HepG2 (cell line): ENCODE data around the gene CTNNBL1. TPM values are rescaled to one million over a fixed set of nuclear protein-coding genes. Genes with fewer than 3 reads are reported as not detected.

Experiments
- ADNP ChIP-seq: sonication (generic); formaldehyde crosslinking; IDR thresholded peaks from 2 replicates; pipeline ENCODE4 v1.4.0; 2020; ENCODE audit warnings: missing genetic modification reagents
- ATF7 ChIP-seq, 2 experiments: fragments of 450-650 bp in 1 of 2; sonication (generic) in 1 of 2; formaldehyde crosslinking in 1 of 2; IDR thresholded peaks; 2 replicates each; pipeline versions ENCODE4 v1.4.0 to v1.6.1; 2016 to 2020; ENCODE audit warnings: antibody characterized with exemption in 1 of 2, mild to moderate bottlenecking in 1 of 2, missing genetic modification reagents in 1 of 2
- CEBPB ChIP-seq: IDR thresholded peaks from 2 replicates; pipeline ENCODE4 v1.6.1; 2011; ENCODE audit warnings: low read depth, low read length, improper control_type of control experiment, borderline replicate concordance
- DMAP1 ChIP-seq: IDR thresholded peaks from 2 replicates; pipeline ENCODE4 v1.6.1; 2016
- FOXO4 ChIP-seq: sonication (generic); formaldehyde crosslinking; conservative IDR thresholded peaks from 2 replicates; pipeline ENCODE4 v1.8.1; 2023; ENCODE audit warnings: missing genetic modification reagents
- IRF1 ChIP-seq: sonication (generic); formaldehyde crosslinking; IDR thresholded peaks from 2 replicates; pipeline ENCODE4 v1.4.0; 2020; ENCODE audit warnings: low read depth, mild to moderate bottlenecking, missing genetic modification reagents
- IRX3 ChIP-seq: sonication (generic); formaldehyde crosslinking; IDR thresholded peaks from 2 replicates; pipeline ENCODE4 v1.8.1; 2023; ENCODE audit warnings: mild to moderate bottlenecking, low read depth, missing genetic modification reagents, borderline replicate concordance
- KDM5A ChIP-seq: fragments of 200-600 bp; sonication (generic); IDR thresholded peaks from 2 replicates; pipeline ENCODE4 v1.7.0; 2018; ENCODE audit warnings: antibody characterized with exemption, mild to moderate bottlenecking, low read length, borderline replicate concordance
- MIXL1 ChIP-seq: IDR thresholded peaks from 2 replicates; pipeline ENCODE4 v1.6.1; 2016
- MNT ChIP-seq: fragments of 450-650 bp; IDR thresholded peaks from 2 replicates; pipeline ENCODE4 v1.6.1; 2016
- MYC ChIP-seq: sonication (generic); formaldehyde crosslinking; IDR thresholded peaks from 2 replicates; pipeline ENCODE4 v1.9.0; 2021; ENCODE audit warnings: missing genetic modification reagents, borderline replicate concordance
- SNAPC2 ChIP-seq: sonication (generic); formaldehyde crosslinking; IDR thresholded peaks from 2 replicates; pipeline ENCODE4 v1.8.1; 2022; ENCODE audit warnings: mild to moderate bottlenecking, missing genetic modification reagents
- SOX5 ChIP-seq: IDR thresholded peaks from 2 replicates; pipeline ENCODE4 v1.6.1; 2016; ENCODE audit warnings: borderline replicate concordance
- SUZ12 ChIP-seq: fragments of 150-350 bp; IDR thresholded peaks from 2 replicates; pipeline ENCODE4 v1.6.1; 2014; ENCODE audit warnings: low read depth, low read length
- ZNF703 ChIP-seq: sonication (generic); formaldehyde crosslinking; IDR thresholded peaks from 2 replicates; pipeline ENCODE4 v1.5.1; 2020; ENCODE audit warnings: missing genetic modification reagents, mild to moderate bottlenecking, moderate library complexity, borderline replicate concordance
- ZSCAN21 ChIP-seq: sonication (generic); formaldehyde crosslinking; IDR thresholded peaks from 2 replicates; pipeline ENCODE4 v1.8.0; 2022; ENCODE audit warnings: mild to moderate bottlenecking, missing genetic modification reagents, moderate library complexity, borderline replicate concordance
- polyA plus RNA-seq, 8 experiments: library from polyadenylated mRNA; depleted of rRNA in 3 of 8; stranded (reverse) in 7 of 8; unstranded in 1 of 8; fragments of >200 nt; fragmentation: Illumina TruSeq in 4 of 8; extraction: Trizol in 4 of 8; gene quantifications; 2 replicates each; pipeline versions ENCODE4 v1.2.1 to v1.2.3, GENCODE V29; 2011 to 2016; ENCODE audit warnings: low read depth in 4 of 8, missing spikeins in 1 of 8, mixed read lengths in 1 of 8; ENCODE audit not compliant: insufficient read depth in 1 of 8
- total RNA-seq, 5 experiments: library from RNA; depleted of rRNA; stranded (reverse); fragments of >200 nt; fragmentation: Illumina TruSeq; extraction: Trizol; gene quantifications; 2 replicates each; pipeline ENCODE4 v1.2.3, GENCODE V29; 2016; ENCODE audit warnings: low read depth in 1 of 5
- TF ChIP-seq, protein P1 (sequence below): sonication (generic); formaldehyde crosslinking; IDR thresholded peaks from 2 replicates; pipeline ENCODE4 v1.8.1; 2022; ENCODE audit warnings: mild to moderate bottlenecking, missing genetic modification reagents
- TF ChIP-seq, protein P2 (sequence below): sonication (generic); formaldehyde crosslinking; IDR thresholded peaks from 2 replicates; pipeline ENCODE4 v1.4.0; 2020; ENCODE audit warnings: missing genetic modification reagents

The CTNNBL1 gene
- total and polyA plus RNA-seq, 2 of the 13 experiments (the other 11 are each of a cell fraction or from before 2014, with no cell fraction given), result 49.3 to 94.6 TPM

GRCh38 chr20:37914672-37915433, 221.0 kb downstream of the CTNNBL1 start (continued):
- TF ChIP-seq, protein P1, sequence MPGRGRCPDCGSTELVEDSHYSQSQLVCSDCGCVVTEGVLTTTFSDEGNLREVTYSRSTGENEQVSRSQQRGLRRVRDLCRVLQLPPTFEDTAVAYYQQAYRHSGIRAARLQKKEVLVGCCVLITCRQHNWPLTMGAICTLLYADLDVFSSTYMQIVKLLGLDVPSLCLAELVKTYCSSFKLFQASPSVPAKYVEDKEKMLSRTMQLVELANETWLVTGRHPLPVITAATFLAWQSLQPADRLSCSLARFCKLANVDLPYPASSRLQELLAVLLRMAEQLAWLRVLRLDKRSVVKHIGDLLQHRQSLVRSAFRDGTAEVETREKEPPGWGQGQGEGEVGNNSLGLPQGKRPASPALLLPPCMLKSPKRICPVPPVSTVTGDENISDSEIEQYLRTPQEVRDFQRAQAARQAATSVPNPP (CRISPR knock-in tag), result peak; percentile 33; the same call in 1 of the 2 replicates
- TF ChIP-seq SNAPC2 (CRISPR knock-in tag) (0 out of 2 replicates have a peak, but pooled peaks have one; percentile 56), ATF7 (IDR thresholded peaks at IDR 0.05) (no peak), ATF7 (CRISPR knock-in tag; IDR thresholded peaks at IDR 0.05) (no peak), MYC (CRISPR knock-in tag) (no peak), IRX3 (CRISPR knock-in tag) (no peak), FOXO4 (CRISPR knock-in tag) (0 out of 2 replicates have a peak, but pooled peaks have one; percentile 64), ZSCAN21 (no peak), IRF1 (CRISPR knock-in tag) (no peak), ADNP (CRISPR knock-in tag) (peak; percentile 92), ZNF703 (no peak), SUZ12 (no peak), CEBPB (no peak), MIXL1 (no peak), KDM5A (no peak), SOX5 (CRISPR knock-in tag) (no peak), MNT (no peak), DMAP1 (CRISPR knock-in tag) (no peak)
- TF ChIP-seq, protein P2, sequence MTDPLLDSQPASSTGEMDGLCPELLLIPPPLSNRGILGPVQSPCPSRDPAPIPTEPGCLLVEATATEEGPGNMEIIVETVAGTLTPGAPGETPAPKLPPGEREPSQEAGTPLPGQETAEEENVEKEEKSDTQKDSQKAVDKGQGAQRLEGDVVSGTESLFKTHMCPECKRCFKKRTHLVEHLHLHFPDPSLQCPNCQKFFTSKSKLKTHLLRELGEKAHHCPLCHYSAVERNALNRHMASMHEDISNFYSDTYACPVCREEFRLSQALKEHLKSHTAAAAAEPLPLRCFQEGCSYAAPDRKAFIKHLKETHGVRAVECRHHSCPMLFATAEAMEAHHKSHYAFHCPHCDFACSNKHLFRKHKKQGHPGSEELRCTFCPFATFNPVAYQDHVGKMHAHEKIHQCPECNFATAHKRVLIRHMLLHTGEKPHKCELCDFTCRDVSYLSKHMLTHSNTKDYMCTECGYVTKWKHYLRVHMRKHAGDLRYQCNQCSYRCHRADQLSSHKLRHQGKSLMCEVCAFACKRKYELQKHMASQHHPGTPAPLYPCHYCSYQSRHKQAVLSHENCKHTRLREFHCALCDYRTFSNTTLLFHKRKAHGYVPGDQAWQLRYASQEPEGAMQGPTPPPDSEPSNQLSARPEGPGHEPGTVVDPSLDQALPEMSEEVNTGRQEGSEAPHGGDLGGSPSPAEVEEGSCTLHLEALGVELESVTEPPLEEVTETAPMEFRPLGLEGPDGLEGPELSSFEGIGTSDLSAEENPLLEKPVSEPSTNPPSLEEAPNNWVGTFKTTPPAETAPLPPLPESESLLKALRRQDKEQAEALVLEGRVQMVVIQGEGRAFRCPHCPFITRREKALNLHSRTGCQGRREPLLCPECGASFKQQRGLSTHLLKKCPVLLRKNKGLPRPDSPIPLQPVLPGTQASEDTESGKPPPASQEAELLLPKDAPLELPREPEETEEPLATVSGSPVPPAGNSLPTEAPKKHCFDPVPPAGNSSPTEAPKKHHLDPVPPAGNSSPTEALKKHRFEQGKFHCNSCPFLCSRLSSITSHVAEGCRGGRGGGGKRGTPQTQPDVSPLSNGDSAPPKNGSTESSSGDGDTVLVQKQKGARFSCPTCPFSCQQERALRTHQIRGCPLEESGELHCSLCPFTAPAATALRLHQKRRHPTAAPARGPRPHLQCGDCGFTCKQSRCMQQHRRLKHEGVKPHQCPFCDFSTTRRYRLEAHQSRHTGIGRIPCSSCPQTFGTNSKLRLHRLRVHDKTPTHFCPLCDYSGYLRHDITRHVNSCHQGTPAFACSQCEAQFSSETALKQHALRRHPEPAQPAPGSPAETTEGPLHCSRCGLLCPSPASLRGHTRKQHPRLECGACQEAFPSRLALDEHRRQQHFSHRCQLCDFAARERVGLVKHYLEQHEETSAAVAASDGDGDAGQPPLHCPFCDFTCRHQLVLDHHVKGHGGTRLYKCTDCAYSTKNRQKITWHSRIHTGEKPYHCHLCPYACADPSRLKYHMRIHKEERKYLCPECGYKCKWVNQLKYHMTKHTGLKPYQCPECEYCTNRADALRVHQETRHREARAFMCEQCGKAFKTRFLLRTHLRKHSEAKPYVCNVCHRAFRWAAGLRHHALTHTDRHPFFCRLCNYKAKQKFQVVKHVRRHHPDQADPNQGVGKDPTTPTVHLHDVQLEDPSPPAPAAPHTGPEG (CRISPR knock-in tag), result 0 out of 2 replicates have a peak, but pooled peaks have one; percentile 11
